ENCODE results near the gene GALNT9. TPM values are rescaled to one million over a fixed set of nuclear protein-coding genes. Genes with fewer than 3 reads are reported as not detected.

Gene GALNT9
- not detected in 2 replicates for total RNA-seq (ENCODE audit: low replicate concordance)

DNA sequence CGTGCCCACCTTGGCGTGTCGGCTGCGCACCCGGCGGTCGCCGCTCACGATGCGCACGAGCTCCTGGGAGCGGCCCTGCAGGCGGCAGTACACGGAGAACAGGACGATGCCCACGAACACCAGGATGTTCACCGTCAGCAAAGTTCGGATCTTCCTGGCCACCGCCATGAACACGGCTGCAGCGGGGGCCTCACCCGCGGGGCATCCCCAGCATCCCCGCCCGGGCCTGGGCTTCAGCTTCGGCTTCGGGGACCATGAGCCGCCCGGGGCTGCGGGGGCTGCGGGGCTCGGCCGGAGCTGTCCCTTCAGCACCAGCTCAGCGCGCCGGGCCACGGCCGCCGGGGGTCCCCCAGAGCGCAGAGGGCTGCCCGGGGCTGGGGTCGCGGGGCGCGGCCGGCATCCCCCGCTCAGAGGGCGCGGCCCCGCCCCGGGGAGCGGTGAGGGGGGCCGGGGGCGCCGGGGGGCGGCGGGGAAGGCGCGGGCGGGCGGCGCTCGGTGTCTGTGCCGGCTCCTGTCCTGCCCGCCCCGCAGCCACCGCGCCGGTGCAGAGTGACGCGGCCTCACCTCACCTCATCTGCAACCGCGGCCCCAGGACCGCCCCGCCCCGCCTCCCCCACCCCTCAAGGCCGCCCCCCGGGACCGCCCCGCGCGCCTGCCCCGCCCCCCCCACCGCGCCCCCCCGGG lies at the start of gene GALNT9:
Gene GALNT9, minus strand, starts transcription at position 554 of the 684 bp plus-strand sequence. Its CDS starts 386 bp downstream, at position 168.

Other genes starting within 250 kb of the GALNT9 start
- gene DDX51, start 185.3 kb downstream of the GALNT9 start, total RNA-seq (ENCODE audit: low replicate concordance): 7.4 and 7.8 TPM in 2 replicates
- gene NOC4L, start 185.1 kb downstream of the GALNT9 start, total RNA-seq (ENCODE audit: low replicate concordance): 3.7 and 7.8 TPM in 2 replicates
- gene FBRSL1, start 160.6 kb upstream of the GALNT9 start, total RNA-seq (ENCODE audit: low replicate concordance): 0.47 and 1.4 TPM in 2 replicates

Measured in smooth muscle cell of the coronary artery (primary cell).